NCI-H1694 treated with DMSO at 0.1 percent for 48 hours (cell line): Measurements from ENCODE around the gene TMEM273.

Experiments used
- DNase-seq: peaks from one replicate; lab custom pipeline; 2025; lab: John Stamatoyannopoulos, UW

Gene TMEM273

DNA sequence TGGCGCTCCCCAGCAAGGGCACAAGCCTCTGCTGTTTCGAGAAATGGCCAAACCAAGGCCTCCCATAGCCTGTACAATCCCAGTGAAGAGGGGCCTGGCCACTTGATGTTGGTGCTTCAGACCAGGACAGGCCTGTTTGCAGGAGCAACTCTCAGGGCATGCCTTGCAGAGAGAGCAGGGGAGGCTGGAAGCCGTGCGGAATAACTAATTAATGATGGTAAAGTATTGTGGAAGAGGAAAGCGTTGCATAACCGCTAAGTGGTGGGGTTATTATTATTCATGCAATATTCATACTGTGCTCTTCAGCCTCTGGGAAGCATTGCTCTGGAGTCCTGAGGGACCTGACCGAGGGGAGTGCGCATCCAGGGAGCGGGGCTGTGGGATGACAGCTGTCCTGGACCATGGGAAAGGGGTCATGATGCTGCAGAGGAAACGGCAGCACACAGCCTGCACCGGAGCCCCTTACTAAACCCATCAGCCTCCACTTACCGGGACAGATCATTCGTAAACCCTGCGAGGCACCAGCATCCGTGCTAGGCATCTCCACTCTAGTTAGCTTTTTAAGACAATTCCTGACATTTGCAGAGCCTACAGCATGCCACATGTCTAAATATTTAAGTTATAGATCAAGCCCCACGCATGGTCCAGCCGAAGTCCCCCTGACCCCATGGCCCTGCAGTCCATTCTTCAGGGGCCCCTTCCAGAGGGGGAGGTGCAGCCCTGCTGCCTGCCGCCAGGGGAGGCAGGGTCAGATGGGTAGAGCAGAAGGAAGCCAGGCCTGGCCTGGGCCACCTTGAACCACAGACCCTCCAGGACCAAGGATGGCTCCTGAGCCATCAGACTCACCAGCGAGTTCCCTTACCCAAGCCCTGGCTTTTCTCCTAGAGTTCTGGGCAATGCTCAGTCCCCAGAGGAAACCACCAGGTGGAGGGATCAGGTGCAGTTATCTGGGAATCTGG is 11.6 kb downstream of the TMEM273 start:
- DNase-seq: no peak

DNA sequence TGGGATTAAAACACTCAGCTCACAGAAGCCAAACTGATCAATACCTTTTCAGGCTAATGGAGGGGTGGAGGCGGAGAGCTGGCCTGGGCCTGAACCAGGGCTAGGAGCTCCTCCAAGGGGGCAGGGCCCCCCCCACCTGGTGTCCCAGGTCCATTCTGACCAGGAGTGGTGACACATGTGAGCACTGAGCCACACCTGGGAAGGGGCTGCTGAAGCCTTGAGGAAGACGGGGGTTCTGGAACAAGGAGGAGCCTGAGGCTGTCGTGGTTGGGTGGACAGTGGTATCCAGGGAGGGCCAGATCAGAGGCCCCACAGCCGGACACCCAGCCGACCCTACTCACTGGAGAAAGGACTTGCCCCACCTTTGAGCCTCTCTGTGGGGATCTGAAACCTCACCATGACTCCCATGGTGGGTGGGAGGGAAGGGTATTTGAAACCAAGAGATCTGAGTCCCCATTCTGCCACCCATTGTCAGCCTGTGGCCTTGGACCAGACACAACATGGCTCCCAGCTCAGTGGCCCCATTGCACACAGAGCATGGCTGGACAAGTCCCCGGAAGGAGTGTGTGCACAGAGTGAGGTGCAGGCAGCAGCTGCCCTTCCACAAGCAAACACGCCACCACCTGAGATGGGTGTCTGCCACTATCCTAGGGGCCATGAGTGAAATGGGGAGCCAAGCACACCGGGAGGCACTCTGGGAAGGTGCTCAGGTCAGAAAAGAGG is 12.4 kb downstream of the TMEM273 start:
- no peak for DNase-seq

DNA sequence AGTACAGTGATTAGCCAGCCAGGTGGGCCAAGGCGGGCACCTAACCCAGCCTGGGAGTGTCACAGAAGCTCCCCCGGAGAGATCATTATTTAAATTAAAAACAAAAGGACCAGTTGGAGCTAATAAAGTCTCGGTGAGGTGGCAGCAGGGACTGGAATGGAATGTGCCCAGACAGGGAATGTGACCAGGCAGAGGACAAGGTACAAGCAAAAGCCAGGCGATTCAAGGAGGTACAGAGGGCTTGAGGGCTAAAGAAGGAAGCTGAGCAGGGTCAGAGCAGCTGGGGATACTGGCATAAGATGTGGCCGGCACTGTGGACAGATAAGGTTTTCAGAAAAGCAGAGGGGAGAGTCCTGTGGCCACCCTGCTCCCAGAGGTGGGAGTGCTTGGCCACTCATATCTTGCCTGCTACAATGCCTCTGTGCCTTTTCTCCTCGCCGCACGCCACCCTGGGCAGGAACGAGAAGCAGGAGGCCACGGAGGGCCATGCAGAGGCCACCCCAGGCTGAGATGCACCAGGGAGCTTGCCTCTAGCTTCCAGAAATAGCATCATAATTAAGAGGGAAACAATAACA is 13.2 kb downstream of the TMEM273 start:
- no peak for DNase-seq

DNA sequence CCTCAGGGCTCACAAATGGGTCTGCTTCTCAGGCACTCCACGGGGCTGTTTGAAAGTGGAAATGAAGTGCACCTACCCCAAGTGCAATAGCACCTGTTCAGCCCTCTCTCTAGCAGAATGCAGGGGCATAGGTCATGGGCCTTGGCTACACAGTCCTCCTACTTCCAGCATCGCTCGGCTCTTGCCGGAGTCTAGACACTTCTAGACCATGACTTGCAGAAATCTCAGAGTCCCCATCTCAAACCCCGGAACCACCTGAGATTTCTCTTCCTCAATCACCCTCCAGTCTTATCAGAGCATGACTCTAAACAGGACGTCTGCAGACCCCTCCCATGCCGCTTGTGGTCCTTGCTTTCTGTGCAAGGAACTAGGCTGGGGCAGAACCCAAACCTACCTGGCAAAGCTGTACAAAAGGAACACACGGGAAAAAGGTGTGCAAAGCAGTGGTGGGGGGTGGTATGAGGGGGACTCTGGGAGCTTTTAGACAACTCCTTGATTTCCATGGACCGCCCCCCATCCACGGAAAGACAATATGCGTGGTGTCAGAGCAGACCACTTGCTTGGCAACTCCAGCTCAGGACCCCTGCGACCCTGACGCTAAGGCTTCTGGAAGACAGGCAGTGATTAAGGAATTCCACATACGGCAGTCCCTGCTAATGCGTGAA is 13.8 kb downstream of the TMEM273 start:
- no peak for DNase-seq

DNA sequence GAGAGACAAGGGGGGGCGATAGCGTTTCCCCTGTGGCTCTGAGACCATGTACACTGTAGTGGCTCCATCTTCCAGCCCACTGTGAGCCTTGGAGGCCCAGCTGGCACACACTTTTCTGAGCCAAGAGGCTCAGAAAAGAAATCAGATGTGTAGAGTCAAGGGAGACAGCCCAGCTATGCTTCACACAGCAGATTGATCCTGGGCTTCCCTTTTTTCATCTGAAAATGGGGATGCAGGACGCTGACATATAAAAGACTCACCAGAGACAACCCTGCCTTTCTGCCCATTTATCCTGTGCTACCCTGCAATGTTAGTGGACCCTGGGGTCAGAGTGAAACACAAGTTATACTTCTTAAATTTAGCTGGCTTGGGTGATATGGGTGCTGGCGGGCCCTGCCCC is 14.3 kb downstream of the TMEM273 start:
- no peak for DNase-seq

DNA sequence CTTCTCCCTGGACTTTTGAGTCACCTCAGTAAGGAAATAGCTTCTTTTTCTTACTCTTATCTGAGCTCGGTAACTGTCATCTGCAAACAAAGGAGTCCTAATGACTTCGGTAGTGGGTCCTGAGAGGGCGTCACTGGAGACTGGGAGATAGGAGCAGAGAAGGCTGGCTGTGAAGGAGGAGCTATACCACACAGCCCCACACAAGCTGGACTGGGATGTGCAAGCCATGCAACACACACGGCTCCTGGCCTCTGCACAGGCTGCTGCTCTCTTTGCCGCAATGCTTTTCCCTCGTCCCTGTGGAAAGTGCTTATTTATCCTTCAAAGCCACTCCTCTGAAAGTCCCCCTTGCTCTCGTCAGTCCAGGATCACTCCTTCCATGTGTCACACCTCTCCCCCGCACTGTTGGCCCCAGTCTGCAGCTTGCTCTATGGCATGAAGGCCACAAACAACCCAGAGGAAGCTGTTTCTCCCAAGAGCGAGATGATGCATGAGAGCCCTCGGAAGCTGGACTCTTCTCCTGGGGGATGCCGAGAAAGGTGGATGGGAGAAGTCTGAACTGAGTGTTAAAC is 14.9 kb downstream of the TMEM273 start:
- DNase-seq: no peak

DNA sequence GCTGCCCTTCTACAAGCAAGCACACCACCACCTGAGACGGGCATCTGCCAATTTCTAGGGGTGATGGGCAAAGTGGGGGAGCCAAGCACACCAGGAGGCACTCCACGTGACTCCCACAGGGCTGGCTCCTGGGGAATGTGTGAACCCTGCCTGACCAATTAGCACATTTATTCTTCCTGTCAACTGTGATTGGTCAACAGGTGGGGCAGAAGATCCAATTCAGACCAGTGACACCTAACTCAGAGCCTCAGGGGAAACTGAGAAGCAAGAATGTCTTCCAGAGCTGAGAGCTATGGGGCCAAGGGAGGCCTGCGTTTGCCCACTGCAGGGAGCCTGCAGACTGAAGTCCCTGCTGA is 15.4 kb downstream of the TMEM273 start:
- no peak for DNase-seq

DNA sequence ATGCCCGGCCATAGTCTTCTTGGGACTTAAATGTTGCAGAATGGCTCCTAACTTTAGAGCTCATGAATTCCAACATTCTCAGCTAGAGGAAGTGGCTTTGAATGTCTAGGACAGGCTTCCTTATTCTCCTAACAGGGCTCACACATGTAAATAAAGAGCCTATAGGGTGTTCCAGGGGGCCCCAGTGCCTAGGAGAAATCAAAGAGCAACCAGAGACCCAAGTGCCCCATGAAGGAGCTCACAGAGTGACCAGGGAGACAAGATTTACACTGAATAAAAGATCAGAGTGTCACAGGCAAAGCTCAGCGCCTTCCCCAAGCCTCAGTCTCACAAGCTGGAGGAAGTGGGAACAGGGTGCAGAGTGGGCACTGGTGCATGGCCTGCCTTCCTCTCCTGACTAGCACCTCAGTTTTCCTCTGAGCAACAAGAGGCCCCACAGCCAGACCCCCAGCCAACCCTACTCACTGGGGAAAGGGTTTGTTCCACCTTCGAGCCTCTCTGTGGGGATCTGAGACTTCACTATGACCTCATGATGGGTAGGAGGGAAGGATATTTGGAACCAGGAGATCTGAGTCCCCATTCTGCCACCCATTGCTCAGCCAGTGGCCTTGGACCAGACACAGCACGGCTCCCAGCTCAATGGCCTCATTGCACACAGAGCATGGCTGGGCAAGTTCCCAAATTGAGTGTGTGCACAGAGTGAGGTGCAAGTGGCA is 16.0 kb downstream of the TMEM273 start:
- DNase-seq: no peak

DNA sequence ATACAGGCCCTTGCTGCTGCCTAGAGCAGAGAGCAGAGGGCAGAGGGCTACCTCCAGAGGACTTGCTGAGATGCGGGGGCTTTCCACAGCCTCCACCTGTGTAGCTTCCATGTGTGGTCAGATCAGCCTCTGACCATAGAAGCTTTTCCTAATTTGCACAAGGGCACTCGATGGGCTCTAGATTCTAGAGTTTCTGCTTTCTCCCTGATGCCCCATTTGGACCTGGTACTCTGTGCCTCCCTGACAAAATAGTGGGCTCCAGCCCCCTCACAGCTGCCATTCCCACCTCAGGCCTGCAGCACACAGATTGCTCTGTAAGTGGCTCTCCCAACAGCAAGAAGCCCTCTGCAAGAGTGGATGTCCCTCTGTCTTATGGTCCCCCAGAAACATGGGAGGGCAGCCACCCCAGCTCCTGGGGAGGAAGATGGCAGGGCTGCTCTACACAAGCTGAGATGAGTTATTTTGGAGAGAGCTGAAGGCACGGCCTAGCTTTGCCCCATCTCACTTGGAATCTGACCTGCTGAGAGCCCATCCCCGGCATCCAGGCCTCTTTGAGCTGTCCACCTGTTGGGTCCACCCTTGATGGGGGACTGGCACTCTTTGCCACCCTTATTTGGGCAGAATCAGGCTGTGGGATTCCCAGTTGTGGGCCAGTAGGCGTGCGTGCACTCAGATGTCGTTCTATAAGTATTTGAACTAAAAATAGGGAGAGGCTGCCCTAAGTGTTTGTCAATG is 16.7 kb downstream of the TMEM273 start:
- DNase-seq: no peak

DNA sequence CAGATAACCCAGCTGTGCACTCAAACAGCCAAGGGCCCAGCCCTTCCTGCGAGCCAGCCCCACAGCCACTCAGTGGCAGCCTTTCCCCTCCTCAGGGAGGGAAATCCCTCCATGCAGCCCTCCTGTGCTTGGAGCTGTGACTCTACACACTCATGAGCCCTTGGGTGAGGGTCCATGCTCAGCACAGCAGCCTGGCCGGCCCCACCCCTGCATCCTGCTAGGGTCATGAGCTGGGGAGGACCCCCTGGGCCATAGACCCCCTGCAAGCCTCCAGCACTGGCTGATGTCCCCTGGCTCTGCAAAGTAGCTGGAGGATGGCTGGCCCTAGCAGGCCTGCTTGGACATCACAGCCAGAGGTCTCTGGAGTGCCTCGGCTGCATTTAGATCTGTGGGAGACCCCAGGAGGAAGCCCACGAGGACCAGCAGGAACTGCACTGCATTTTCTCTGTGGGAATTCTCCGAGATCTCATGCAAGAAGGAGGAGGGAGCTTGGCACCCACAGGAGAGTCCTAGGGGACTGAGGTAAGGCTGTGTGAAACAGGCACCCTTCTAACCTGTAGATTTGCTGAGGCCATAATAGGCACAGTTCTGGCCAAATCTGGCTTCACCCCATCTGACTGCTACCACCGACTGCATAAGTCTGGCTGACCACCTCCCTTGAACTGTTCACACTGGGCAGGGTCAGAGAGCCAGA is 17.4 kb downstream of the TMEM273 start:
- no peak for DNase-seq

DNA sequence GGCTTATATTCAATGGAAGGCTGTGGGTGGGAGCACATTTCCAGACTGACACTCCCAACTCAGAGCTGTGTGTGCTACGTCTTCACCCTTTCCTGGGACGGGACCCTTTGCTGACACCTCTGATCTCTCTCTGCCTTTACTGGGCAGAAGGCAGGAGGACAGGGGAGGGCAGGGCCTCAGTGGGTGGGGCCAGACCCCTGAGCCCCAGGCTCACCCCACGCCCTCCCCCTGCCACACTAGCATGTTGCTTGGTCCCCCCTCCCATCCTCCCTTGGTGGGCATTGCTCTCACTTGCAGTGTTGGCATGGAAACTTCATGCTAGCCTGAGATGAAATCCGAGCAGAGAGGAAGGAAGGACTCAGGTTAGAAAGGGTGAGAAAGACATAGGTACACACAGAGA is 18.4 kb downstream of the TMEM273 start:
- no peak for DNase-seq

DNA sequence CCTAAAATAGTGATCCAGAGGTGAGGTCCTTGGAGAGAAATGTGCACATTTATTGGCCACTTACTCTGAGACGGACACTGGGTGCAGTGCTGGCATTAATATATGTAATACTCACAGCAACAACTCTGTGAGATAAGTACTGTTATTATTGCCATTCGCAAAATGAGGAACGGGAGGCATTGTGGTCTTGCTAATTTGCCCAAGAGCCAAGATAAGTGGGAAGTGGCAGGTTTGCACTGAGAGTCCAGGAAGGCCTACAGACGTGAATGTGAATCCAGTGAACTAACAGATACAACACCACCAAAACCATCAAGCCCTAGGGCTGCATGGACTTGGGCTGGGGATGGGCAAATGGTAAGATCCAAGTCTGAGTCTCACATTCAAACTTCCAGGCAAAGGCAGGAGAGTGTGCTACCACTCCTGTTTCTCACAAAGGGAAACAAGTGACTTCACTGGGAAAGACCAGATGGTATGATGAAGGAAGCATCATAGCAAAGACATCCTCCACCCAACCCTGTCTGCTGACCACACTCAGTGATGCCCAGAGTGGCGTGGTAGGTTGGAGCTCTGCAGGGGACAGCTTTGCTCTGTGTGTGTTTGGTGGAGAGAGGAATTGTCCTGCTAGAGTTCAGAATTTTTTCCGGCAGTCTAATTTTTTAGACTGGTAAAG is 19.2 kb downstream of the TMEM273 start:
- DNase-seq: no peak

DNA sequence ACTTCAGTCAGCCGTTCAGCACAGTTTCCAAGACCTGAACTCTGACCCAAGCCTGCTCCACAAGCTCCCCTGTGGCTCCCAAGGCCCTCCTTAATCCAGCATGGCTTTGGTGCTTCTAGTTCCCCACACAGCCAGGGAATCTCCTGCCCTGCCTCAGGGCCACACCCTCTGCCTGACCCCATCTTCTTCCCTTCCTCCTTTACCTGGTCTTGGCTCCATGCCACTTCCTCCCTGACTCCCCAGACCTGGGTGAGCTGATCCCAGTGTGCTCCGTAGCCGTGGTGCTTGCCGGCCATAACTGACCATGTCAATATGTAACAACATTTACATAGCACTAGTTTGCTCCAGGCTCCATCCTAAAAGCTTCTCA is 20.0 kb downstream of the TMEM273 start:
- DNase-seq: no peak

DNA sequence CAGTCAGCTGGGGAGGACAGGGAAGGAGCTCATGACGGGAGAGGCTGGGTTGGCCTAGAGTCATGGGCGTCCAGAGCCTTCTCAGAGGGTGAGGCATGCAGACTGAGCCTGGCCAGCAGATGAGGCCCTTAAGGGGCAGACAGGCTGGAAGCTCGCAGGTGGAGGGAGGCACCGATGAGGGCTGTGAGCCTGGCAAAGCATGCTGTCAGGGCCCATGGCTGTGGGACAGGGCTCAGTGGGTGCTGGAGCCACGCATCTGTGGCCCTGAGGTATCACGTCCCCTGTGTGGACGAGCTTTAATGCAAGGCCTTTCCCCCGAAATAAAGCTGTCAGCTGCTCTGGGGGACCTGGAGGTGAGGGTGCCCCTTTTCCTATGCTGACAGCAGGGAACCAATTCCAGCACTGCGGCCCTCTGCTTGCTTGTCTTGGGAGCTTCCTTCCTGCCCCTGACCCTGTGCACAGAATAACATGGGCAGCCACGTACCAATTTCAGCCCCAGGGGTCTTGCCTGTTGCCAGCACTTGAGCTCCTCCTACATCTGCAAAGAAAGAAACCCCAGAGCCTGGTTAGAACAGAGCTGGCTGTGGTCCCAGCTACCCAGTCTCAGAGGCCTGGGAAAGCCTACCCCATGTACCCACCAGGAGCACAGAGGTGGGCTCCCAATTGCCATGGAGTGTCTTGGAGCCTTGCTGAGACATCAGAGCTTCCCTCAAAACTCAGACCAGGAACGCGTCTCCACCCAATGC is 20.6 kb downstream of the TMEM273 start:
- DNase-seq: no peak

DNA sequence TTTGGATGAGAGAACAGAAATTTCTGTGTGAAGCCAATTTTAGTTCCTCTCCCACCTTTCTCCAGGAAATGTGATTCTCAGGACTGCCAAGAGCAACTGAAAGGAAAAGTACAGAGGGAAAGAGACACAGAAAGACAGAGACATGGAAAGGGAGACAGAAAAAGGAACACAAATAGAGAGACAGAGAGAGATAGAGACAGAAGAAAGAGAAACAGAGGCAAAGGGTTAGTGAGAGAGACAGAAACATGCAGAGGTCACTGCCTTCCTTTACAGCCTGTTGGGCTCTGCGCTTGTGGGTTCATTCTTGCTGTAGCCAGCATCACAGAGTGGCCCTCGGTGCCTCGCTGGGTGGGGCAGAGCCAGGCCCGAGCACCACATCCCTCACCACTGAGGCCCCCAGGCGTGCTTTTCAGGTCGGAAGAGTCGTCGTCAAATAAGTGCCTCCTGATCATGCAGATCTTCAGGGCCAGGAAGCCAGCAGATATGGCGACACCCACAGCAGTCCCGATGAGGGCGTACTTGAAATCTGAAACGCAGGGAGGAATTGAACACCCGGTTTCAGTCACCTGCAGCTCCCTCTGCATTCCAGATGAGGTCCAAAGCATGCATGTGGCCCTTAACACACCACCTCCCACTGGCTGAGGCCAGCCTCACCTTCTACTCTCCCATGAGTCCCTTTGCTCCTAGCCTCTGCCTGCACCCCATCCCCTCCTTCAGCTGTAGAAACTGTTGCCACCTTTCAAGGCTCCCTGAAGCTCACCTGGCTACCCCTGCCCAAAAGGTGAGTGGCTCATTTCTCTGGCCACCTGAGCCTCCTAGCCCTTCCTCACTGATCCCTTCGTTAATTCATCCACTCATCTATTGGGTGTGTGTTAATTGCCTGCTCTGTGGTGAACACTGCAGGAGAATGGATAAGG is 21.4 kb downstream of the TMEM273 start:
- no peak for DNase-seq

DNA sequence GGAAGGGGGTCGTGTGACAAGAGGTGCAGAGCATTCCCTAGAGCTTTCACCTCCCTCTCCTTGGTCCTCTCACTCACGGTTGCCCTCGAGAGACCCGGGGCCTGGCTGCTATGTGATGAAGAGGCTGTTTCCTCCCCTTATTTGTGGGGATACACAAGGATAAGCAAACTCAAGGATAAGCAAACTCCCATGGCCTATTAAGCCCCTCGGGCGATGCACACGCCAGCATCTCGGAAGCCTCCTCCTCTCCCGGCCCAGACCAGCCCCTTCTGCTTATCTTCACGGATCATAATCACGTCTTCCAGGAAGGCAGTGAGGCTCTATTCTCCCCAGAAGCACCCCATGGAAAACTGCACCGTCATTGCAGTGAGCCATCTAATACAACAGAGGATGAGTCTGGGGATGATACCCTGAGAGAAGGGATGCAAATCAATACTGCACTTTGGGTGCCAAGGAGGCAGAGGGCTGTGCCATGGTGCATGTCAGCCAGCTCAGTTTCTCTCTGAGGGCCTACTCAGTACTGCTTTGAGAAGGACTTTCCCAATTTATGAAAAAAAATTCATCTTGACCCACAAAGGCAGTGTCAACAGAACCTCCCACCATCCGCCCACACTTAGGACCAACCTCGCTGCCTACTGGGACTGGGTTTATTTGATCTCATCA is 22.2 kb downstream of the TMEM273 start:
- no peak for DNase-seq

DNA sequence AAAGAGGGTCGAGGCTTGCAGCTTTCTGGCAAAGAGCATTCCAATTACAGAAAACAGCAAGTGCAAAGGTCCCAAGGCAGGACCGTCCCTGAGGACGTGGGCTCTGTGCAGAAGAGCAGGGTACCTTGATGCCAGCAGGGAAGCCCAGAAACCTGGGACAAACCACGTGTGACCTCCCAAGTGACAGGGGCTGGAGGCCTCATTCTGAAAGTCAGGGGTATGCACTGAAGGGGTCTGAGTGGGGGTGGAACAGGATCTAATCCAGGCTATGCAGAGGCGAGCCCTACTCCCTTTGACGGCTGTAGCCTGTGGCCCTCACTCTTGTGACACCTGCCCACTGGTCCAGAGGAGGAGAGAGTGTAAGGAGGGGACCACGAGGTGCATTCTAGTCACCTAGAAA is 22.9 kb downstream of the TMEM273 start:
- DNase-seq: no peak
